Measurements from ENCODE around the gene KIF15. TPM values are rescaled to one million over a fixed set of nuclear protein-coding genes. Genes with fewer than 3 reads are reported as not detected.
"Not testable (repeated sequence)": the region's sequence is repeated elsewhere in the genome, so short reads cannot be mapped to it uniquely, and the experiment has no call there.

KIF15 gene
- polyA plus RNA-seq, 3 donors = 0.15 to 0.16 TPM; not detected in 1

DNA sequence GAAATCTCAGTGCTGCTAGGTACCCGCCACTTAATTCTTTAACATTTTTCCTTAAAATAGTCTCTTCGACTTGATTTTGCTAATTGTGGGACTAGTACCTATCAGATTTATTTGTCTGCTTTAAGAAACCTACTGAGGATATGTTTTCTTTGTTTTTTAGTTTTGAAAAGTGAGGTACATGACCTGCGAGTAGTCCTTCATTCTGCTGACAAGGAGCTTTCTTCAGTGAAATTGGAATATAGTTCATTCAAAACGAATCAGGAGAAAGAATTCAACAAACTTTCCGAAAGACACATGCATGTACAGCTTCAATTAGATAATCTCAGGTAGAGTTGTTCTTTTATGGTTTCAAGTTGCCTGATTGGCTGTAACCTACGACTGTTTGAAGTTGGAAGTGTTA lies 53.2 kb downstream of the KIF15 start:
- Histone ChIP-seq H3K79me2 (ENCODE audit: insufficient read depth, low read length) (no peaks in the 10 kb centered on the region), H3K4me2 (replicated peaks; ENCODE audit: extremely low read depth, low read length, poor library complexity, severe bottlenecking) (no peak overlapping the region), H3K27ac (ENCODE audit: low read depth in 1 of 2, low read length in 2 of 2) (no peak overlapping the region), H3K9me3 (replicated peaks in 1 of 2; ENCODE audit: control insufficient read depth in 1 of 2, insufficient read depth in 1 of 2, low read length in 2 of 2) (no peaks in the 10 kb centered on the region), H3K4me3 (replicated peaks in 1 of 3; ENCODE audit: low read depth in 2 of 3, low read length in 3 of 3) (no peak overlapping the region), H3K27me3 (ENCODE audit: control insufficient read depth in 2 of 2, insufficient read depth in 2 of 2, low read length in 2 of 2) (no peaks in the 10 kb centered on the region), H2AFZ (ENCODE audit: insufficient read depth, low read depth, low read length, poor library complexity, severe bottlenecking) (no peak overlapping the region), H3K36me3 (replicated peaks in 1 of 2; ENCODE audit: control insufficient read depth in 1 of 2, insufficient read depth in 2 of 2, low read length in 2 of 2) (peaks cover 47 to 76% of the 10 kb centered on the region in 2 donors), H3K9ac (ENCODE audit: insufficient read depth, low read length, poor library complexity, severe bottlenecking) (no peak overlapping the region), H4K20me1 (ENCODE audit: insufficient read depth, low read length) (no peaks in the 10 kb centered on the region), H3K4me1 (ENCODE audit: control insufficient read depth in 1 of 2, insufficient read depth in 2 of 2, low read length in 2 of 2) (no peaks in the 10 kb centered on the region)
- Mint-ChIP-seq H3K27ac (no peak overlapping the region), H3K27me3 (ENCODE audit: low read depth in 3 of 3) (no peaks in the 10 kb centered on the region), H3K36me3 (peaks cover 68 to 83% of the 10 kb centered on the region in 2 donors), H3K9me3 (peaks cover 4 to 23% (median 9%) of the 10 kb centered on the region in 7 donors), H3K4me3 (no peak overlapping the region), H3K4me1 (no peaks in the 10 kb centered on the region)
- intact Hi-C loops (cut with micrococcal nuclease) = no loop called here
- DNase-seq = no peak
- WGBS (ENCODE audit: insufficient coverage) = no CpG with 5 or more reads among the region's 6 CpGs
- TF ChIP-seq CTCF (IDR thresholded peaks at IDR 0.05) = no peak

- H3K4me3 ChIP-seq (replicated peaks in 1 of 3; ENCODE audit: low read depth in 2 of 3, low read length in 3 of 3); H4K20me1 ChIP-seq (ENCODE audit: insufficient read depth, low read length); H3K27ac Mint-ChIP-seq; H3K9ac ChIP-seq (ENCODE audit: insufficient read depth, low read length, poor library complexity, severe bottlenecking); DNase-seq; H3K4me2 ChIP-seq (replicated peaks; ENCODE audit: extremely low read depth, low read length, poor library complexity, severe bottlenecking); H3K4me1 ChIP-seq (ENCODE audit: control insufficient read depth in 1 of 2, insufficient read depth in 2 of 2, low read length in 2 of 2); H3K79me2 ChIP-seq (ENCODE audit: insufficient read depth, low read length); H3K4me1 Mint-ChIP-seq; H2AFZ ChIP-seq (ENCODE audit: insufficient read depth, low read depth, low read length, poor library complexity, severe bottlenecking); H3K4me3 Mint-ChIP-seq; intact Hi-C loops (cut with micrococcal nuclease); H3K9me3 ChIP-seq (replicated peaks in 1 of 2; ENCODE audit: control insufficient read depth in 1 of 2, insufficient read depth in 1 of 2, low read length in 2 of 2); H3K27me3 ChIP-seq (ENCODE audit: control insufficient read depth in 2 of 2, insufficient read depth in 2 of 2, low read length in 2 of 2); H3K27ac ChIP-seq (ENCODE audit: low read depth in 1 of 2, low read length in 2 of 2); H3K27me3 Mint-ChIP-seq (ENCODE audit: low read depth in 3 of 3): not testable (repeated sequence)
- Mint-ChIP-seq H3K9me3 (peaks cover 6 to 25% (median 11%) of the 10 kb centered on the region in 7 donors), H3K36me3 (peaks cover 67 to 85% of the 10 kb centered on the region in 2 donors)
- no CpG with 5 or more reads among the region's 2 CpGs for WGBS (ENCODE audit: insufficient coverage)
- peaks cover 38 to 60% of the 10 kb centered on the region in 2 donors for H3K36me3 ChIP-seq (replicated peaks in 1 of 2; ENCODE audit: control insufficient read depth in 1 of 2, insufficient read depth in 2 of 2, low read length in 2 of 2)
Observed at GRCh38 chr3:44816334-44816733, 54.7 kb downstream of the KIF15 start.

GRCh38 chr3:44821206-44821605 lies 59.6 kb downstream of the KIF15 start:
- H3K36me3 ChIP-seq (replicated peaks in 1 of 2; ENCODE audit: control insufficient read depth in 1 of 2, insufficient read depth in 2 of 2, low read length in 2 of 2) = peaks cover 10 to 42% of the 10 kb centered on the region in 2 donors
- H3K9me3 ChIP-seq (replicated peaks in 1 of 2; ENCODE audit: control insufficient read depth in 1 of 2, insufficient read depth in 1 of 2, low read length in 2 of 2); H3K4me1 Mint-ChIP-seq; H3K4me3 Mint-ChIP-seq; H3K27me3 Mint-ChIP-seq (ENCODE audit: low read depth in 3 of 3); H3K4me3 ChIP-seq (replicated peaks in 1 of 3; ENCODE audit: low read depth in 2 of 3, low read length in 3 of 3); DNase-seq; H3K4me1 ChIP-seq (ENCODE audit: control insufficient read depth in 1 of 2, insufficient read depth in 2 of 2, low read length in 2 of 2); H4K20me1 ChIP-seq (ENCODE audit: insufficient read depth, low read length); H2AFZ ChIP-seq (ENCODE audit: insufficient read depth, low read depth, low read length, poor library complexity, severe bottlenecking); H3K27ac Mint-ChIP-seq; H3K79me2 ChIP-seq (ENCODE audit: insufficient read depth, low read length); H3K4me2 ChIP-seq (replicated peaks; ENCODE audit: extremely low read depth, low read length, poor library complexity, severe bottlenecking); H3K9ac ChIP-seq (ENCODE audit: insufficient read depth, low read length, poor library complexity, severe bottlenecking); H3K27me3 ChIP-seq (ENCODE audit: control insufficient read depth in 2 of 2, insufficient read depth in 2 of 2, low read length in 2 of 2); H3K27ac ChIP-seq (ENCODE audit: low read depth in 1 of 2, low read length in 2 of 2); intact Hi-C loops (cut with micrococcal nuclease): not testable (repeated sequence)
- 100% methylated on average over 1 of the region's 34 CpGs for WGBS (ENCODE audit: insufficient coverage)
- Mint-ChIP-seq H3K9me3 (peaks cover 8 to 27% (median 18%) of the 10 kb centered on the region in 7 donors), H3K36me3 (peaks cover 63 to 85% of the 10 kb centered on the region in 2 donors)
